ENCODE measurements around the gene GLRX3.

- TF ChIP-seq POLR2A (IDR thresholded peaks at IDR 0.05): no peak
- TF ChIP-seq CTCF (IDR thresholded peaks at IDR 0.05): no peak
- TF ChIP-seq EP300 (IDR thresholded peaks at IDR 0.05): no peak
Observed at GRCh38 chr10:130175074-130175473, 38.9 kb downstream of the GLRX3 start.

All from tibial nerve (tissue), 4 donors.